Kidney glomerular epithelial cell (primary cell): ENCODE results near the gene APOL1.
"Not testable (repeated sequence)": the region's sequence is repeated elsewhere in the genome, so short reads cannot be mapped to it uniquely, and the experiment has no call there.

Source experiments
- DNase-seq: peaks from one replicate; lab custom pipeline; 2025; lab: John Stamatoyannopoulos, UW

Gene APOL1

DNA sequence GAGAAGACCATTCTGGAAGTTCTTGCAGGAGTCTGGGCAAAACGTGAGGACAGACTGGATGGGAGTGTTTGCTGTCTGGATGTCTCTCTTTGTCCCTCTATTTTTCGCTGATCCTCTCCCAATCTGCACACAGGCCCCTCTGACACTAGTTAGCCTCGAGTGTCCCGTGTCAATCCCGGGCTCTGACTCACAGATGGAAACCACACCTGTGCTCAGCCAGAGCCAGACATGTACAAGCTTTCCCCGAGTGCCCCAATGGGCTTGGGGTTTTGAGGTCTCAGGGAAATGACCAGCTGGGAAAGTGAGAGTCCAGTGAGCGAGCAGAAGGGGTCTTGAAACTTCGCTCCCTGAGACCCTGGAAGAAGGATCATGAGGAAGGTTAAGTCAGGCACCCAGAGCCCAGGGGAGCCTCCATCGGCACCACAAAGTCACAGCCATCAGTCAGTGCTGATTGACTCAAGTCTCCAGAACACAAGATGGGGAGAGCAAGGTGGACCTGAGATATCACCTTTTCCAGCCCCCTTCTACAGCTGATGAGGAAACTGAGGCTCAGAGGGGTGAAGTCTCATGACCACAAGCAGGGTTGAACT is 27.5 kb upstream of the APOL1 start:
- DNase-seq, result no peak

DNA sequence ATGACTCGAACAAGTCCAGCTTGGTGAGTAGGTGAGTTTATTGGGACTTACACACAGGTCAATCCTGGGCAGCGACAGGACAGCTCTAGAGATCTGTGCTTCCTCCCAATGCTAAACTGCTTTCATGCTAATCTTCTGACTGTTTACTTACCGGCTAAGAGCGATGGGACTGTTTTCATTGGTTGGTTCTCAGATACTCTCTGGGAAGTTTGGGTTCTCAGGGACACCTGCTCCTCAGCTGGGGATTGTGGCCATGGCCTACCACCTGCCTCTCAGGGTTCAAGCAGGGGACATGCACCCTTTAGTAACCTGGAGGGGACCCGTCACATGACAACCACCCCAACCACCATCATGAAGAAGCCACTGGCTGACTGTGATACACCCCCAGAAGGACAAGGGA is 26.7 kb upstream of the APOL1 start:
- no peak for DNase-seq

DNA sequence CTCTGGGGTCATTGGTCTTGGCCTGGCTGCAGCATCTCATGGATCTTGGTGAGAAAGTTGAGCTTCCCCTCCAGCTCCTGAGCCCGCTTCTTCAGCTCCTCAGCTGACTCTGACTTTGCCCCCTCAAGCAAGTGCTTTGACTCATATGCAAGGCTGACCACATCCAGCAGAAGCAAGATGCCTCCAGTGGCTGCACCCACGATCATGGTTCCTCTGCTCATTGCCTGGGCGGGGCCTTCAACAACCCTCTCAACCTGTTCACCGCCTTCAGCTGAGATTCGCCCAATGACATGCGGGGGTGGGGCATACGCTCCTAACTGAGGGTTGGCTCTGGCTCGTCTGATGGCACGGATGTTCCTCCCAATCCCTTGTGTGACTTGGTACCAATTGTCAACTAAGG is 25.5 kb upstream of the APOL1 start:
- DNase-seq, result no peak

DNA sequence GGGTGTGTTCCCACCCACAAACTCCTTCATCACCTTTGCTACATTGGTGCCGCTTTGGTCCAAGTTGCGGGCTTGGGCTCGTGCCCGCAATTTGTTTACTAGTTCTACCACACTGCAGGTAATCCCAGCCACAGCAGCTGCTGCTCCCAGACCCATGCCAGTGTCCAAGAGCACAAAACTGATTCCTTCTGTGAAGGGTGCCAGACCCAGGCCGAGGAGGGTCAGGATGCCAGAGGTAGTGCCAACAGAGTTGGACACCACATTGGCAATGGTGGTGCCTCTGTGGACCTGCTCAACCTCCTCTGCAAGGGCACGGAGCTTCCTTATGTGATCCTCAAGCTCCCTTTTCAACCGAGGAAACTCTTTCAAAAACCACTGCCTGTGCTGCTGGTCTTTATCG is 25.1 kb upstream of the APOL1 start:
- DNase-seq, result no peak

DNA sequence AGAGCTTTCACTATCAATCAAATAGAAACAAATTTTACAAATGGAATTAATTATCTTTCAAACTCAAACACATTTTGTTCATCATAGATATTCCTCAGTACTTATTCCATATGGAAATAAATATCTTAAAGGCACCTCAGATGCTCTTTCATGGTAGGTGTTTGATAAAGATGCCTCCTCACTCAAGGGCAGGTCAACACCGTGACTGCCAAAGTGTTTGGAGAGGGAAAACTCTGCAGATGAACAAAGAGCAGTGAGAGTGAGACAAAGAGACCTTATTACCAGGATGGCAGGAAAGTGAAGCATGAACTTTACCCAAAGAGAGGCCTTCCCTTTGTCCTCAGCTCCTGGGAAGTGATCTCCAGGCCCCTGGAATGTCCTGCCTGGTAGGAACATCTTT is 24.6 kb upstream of the APOL1 start:
- not testable (repeated sequence) for DNase-seq

DNA sequence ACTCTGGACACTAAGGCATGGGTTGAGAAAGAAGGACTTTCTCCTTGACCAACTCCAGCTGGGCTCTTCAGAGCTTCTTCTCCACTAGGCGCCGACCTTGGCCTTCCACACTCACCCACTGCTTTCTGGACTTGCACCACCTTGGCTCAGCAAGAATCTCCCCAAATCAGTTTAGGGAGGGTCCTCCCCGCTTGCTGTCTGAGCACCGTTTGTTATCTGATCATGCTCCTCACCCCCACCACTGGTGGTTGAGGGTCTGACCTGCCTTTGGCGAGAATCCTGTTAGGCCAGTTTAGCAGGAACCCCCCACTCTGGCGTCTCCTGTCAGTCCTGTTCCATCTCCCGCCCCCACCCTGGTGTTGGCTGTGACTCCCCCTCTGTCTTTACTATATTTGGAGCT is 24.0 kb upstream of the APOL1 start:
- DNase-seq, result no peak

DNA sequence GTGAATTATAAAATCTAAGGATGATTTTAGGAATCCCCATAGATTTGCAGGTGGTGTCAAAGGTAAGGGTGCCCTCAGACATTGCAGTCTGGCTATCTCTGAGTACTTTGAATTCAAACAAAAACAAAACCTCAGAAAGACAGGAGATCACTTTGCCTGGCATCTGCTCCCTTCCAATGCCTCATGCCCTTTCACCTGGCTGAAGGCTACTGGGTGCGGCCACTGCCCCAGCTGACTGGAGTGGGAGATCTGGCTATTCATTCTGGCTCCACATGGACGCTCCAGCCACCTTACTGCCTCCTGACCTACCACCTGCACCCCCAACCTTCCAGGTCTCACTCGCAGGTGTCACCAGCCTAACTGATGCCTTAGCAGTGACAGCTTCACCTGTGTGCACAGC is 23.3 kb upstream of the APOL1 start:
- DNase-seq, result not testable (repeated sequence)

DNA sequence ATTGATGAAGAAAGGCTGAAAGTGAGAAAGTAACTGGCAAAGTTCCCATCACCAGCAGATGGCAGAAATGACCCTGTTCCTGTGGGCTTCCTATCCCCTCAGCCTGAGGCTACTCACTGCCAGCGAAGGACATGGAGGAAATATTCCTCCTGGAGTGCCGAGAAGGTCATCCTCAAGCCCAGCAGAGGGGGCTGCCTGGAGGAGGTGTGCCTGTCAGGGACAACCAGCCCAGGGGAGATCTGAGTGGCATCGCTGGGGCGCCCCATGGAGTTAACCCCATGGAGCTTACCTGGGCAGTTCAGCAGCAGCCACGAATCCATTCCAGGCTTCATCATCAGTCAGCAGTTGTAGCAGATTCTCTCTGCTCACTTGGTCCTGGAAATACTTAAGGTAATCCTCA is 21.9 kb upstream of the APOL1 start:
- DNase-seq, result not testable (repeated sequence)

DNA sequence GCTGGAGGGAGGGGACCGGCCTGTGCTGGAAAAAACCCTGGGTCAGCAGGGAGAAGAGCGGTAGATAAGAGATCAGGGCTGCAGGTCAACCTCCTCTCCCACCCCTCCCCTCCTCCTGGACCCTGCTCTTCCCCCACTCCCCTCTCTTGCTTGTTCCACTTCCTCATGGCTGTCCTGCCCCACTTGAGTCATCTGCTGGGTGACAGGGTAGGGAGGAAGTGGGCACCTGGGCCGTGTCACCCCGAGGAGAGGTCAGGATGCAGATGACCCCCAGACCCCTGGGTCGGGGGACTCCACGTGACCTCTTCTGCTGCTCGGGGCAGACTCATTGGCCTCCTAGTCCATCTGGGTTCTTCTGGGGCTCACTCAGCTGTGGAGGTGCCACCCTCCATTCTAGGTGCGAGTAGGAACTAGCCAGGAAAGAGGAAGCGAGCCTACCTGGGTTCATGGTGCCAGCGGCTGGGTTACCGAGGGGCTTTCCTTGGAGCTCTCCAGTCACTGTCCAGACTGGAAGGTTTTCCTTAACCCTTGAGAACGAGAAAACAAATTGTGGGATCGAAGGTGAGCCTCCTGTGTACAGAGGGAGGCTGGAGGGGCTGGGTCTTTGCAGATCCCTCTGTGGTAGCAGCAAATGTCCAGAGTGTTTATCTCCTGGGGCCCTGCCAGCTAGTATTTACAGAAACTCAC is 20.1 kb upstream of the APOL1 start:
- no peak for DNase-seq

DNA sequence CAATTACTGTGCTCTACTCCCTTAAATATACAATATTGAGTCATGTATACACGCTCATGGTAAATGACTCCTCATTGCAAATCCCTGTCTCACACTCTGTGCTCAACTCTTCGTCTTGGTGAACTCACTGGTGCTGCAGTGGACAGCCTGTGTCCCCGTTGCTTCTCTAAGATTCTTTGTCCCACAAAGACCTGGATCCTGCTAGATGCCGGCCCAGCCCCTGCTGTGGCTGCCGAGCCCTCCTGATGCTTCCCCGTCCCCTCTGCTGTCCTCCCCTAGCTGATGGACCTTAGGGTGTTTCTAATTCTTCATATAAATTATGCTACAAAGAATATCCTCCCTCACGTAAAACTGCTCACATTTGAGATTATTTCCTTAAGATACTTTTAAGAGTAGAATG is 19.1 kb upstream of the APOL1 start:
- DNase-seq, result no peak

DNA sequence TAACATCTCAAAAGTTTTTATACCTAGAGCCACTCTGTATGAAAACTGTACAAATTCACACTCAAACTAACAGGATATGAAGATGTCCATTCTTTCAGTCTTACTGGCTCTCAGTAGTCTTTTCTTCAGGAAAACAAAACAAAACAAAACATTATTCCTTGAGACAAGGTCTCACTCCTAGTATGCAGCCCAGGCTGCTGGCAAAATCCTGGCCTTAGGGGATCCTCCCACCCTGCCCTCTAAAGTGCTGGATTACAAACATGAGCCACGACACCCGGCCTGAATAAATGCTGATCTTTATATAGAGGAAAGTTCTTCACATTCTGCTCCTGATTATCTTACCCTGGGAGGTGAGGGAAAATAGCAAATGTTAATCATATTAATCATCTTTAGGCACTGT is 18.7 kb upstream of the APOL1 start:
- DNase-seq, result no peak

DNA sequence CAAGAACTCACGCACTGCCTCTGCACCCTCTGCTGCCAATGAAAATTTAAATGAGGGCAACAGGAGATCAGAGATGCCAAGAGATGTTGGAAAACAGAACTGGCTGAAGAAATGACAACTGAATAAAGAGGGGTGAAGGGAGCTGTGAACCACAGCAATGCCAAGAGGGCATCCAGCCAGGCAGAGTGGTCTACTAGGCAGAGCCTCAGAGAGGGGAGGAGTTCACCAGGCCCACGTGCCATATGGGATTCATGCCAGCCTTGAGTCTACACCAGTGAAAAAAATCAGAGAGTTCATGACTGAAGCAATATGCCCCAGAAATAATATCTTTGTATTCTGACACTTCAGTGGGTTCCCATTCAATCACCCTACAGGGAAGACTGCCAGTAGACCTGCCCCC is 18.0 kb upstream of the APOL1 start:
- no peak for DNase-seq

DNA sequence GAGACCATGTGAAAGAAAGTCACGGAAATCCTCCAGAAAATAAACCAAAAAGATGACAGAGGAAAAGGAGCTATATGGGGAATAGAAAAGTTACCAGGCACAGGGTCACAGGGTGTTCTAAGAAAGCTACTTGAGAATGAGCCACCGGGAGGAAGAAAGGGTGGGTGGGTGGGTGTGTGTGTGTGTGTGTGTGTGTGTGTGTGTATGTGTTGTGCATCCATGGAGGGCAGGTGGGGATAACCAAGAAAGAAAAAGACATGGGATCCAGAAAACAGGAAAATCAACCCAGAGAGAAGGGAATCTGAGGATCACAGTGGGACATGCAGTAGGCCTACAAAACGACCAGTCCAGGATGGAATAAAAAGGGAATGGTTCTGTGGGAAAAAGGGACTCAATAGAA is 17.3 kb upstream of the APOL1 start:
- DNase-seq, result no peak

DNA sequence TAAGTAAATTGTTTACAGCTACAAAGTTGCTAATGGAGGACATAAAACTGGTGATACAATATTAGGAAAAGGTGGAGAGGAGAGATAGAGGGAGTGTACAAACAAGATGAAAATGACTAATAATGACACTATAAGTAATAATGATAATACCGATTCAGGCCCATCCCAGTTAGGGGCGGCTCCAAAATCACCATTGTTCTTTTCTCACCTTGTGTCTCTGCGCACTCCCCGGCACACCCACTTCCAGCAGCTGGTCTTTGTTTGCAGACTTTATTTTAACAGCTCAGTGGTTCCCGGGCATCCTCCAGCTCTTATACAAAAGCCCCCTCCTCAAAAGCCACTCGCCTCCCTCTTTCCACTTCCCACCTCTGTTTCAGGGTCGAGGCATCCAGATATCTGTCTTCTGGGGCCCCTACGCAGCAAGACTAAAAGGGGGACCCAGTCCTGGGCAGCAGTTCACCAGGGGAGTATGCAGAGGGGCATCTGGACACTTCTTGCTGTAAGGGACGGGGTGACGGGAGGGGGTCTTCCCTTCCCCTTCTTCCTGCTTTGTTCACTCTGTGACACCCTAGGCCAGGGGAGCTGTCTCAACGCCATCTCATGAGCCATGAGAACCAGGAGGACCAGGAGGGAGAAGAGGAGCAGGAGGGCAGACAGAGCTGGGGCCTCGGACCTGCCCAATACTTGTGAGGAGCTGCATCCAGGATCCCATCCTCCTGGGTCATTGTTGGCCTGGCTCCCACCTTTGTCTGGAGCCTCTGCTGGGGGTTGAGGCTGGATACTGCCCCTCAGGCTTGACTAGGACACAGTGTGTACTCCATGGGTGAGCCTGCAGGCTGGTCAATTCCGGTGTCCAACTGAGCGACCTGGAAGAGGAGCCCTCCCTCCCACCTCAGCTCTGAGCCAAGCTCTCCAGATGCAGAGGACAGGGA is 16.3 kb upstream of the APOL1 start:
- DNase-seq, result no peak

DNA sequence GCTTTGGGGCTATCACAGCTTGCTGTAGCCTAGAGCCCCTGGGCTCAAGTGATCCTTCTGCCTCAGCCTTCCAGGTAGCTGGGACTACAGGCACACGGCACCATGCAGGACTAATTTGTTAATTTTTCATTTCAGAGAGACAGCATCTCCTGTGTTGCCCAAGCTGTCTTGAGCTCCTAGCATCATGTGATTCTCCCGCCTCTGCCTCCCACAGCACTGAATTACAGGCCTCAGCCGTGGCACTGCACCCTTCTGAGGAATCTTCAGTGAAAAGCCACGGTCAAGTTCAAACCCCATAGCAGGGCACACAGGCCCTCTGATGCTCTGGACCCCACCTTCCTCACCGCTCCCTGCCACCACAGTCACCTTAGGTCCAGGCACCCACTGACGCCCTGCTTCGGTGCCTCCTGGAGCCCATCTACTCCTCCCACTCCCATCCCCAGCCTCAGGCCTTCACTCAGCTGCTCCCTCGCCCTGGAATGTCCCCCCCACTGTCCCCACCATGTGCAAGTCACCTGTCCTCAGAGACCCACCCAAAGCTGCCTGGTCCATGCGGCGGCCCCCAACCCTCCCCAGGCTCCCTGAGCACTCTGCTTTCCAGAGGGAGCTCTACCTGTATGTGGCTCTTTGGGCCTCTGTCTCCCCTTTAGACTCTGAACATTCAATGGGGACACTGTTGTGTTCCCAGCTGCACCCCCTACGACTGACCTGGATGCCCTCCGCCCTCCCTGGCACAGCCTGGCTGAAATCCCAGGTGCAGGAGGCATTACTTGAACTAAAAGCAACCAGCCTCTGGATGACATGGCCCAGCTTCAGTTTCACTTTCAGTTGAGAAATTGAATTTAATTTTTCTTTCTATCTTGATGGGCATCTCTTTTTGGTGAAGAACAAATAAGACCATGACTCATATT is 15.2 kb upstream of the APOL1 start:
- no peak for DNase-seq

DNA sequence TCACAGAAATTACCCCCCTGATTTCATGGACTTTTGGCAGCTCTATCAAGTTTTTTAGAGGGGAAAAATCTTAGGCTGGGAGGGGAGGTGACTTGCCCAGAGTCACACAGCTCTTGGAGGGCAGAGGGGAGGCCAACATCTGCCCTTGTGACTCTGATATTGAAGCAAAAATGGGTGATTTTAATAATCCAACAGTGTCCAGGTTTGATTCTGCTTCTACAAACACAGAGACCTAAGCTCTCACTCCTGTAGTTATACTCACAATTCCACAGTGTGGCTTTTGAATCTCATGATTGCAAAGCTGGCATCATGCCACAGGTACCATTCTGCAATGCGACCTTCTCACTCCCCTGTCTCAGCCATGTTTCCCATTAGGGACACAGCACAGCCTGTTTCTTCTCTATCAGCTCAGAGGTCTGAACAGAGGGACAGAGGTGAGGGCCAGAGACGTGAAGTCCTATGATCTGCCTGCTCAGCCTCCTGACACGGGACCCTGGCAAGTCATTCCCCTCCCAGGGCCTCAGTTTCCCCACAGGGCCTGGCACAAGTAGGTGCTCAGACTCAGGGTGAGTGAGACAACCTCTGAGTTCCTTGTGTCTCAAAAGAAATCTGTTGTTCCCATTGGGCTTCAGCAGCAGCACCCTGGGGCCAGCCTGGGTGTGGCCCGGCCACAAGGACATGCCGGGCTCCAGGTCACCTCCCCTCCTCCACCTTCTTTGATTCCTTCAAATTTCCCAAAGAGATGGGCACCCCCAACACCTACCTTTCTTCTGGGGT is 14.4 kb upstream of the APOL1 start:
- no peak for DNase-seq

DNA sequence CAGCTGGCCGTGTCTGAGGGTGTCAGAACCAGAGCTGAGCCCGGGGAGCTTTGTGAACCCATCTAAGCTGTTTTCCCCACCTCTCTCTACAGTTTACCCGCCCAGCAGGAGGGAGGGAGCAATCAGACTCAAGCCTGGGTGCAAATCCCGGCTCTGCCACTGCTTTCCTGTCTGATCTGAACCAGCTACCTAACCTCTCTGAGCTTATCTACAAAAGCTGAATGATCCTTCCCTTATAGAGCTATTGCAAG is 13.9 kb upstream of the APOL1 start:
- no peak for DNase-seq

DNA sequence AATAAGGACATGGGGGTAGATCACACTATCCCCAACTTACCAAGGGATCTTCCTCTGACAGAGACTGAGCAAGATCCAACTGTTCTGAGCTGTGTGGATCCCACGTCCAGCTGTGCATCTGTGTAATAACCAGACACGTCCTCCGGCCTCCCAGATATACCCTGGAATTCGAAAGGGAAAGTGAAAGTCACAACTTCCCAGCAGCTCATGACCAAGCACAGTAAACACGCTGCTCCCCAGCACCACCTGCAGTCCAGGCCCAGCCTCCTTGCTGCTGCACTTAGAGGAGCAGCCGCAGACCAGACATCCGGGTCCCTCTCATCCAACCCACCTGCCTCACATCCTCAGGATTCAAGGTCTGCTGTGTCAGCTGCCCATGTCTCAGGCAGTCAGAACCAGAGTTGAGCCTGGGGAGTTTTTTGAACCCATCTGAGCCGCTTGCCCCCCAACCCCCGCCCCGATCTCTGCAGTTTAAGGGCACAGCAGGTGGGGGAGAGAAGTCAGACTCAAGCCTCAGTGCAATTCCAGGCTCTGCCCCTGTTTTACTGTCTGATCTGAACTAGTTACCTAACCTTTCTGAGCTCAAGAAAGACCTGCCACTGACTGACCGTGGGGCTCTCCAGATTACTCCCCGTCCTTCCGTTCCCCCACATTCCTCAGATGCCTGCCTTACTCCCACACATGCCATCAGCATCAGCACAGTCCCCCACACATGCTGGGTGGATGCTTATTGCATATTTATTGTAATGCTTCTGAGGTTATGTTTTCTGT is 13.3 kb upstream of the APOL1 start, which contains the start of gene APOL2:
Gene APOL2, minus strand, starts transcription at position 127 of the 771 bp plus-strand sequence. CDS start 6,365 bp downstream, outside the sequence.
- DNase-seq, result peak; percentile 98

DNA sequence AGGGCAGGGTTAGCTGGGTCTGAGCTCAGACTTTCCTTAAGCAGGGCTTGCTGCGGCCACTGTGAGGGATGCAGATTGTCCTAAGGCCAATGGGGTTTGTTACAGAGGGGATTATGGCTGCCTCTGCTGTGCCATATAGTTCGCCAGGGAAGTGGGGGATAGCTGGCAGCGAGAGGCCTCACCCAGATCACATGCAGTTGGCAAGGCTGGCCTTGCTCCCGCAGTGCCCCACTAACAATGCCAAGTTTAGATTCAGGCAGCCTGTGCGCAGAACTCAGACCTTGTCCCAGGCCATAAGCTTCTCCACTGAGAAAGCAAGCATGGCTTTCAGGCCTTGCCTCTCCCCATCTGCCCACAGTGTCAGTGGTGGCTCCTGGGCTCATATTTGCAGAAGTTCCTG is 8.9 kb upstream of the APOL1 start:
- DNase-seq, result no peak

DNA sequence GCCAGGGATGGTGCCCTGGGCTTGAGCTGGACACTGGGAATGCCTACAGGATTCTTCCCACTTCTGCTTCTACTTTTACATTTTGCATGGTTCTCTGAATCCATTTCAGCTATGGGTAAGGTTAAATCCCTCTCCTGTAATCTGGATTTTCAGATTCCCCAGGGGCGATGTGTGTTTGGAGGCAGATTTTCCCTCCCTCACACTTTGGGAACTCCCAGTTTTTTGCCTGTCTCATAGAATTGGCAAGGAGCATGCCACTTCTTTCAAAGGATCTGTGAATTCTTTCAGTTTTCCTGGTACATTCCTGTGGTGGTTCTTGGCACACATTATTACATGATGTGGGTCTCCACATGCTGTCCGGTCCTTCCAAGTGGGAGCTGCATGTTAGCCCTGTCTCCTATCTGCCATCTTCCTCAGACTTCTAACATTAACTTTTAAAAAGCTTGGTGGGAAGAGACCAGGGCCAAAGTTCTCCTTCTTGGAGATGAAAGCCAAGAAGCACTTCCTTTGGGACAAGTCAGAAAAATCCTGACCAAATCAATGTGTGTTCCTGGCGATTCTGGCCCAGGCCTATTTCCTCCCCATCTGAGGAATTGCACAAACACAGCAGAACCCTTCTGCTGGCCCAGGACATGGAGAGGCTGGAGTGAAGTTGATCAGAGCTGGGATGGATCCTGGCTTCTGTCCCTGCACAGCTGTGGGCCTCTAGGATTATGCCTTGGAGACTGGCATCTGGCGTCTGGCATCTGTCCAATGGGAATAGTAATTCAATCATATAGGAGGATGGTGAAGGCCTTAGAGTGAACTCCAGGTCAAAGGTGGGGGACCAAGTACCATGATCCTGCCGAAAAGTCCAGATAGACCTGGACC is 8.2 kb upstream of the APOL1 start:
- no peak for DNase-seq
